GM21526 (cell line): Measurements from ENCODE around the gene MYL5.
"Not testable (repeated sequence)": the region's sequence is repeated elsewhere in the genome, so short reads cannot be mapped to it uniquely, and the experiment has no call there.

ENCODE experiments used
- ATAC-seq: cut with Tn5 transposase; IDR thresholded peaks from one replicate; pipeline ENCODE4 v1.9.1; 2021; ENCODE audit warnings: moderate library complexity; ENCODE audit not compliant: unreplicated experiment, low FRiP score

Gene MYL5

GRCh38 chr4:683982-684622 is 9.8 kb downstream of the MYL5 start:
- ATAC-seq, result no peak

GRCh38 chr4:684623-685327 is 10.4 kb downstream of the MYL5 start:
- no peak for ATAC-seq

- ATAC-seq, result no peak
Observed at GRCh38 chr4:685679-686412, 11.5 kb downstream of the MYL5 start.

- no peak for ATAC-seq
Observed at GRCh38 chr4:686413-687040, 12.2 kb downstream of the MYL5 start.

GRCh38 chr4:687048-687970 is 13.0 kb downstream of the MYL5 start:
- no peak for ATAC-seq

- ATAC-seq, result no peak
Observed at GRCh38 chr4:687971-688853, 13.9 kb downstream of the MYL5 start.

GRCh38 chr4:688854-689681 is 14.7 kb downstream of the MYL5 start, which contains the start of gene SLC49A3:
SLC49A3 (minus strand) TSS chr4:689151; CDS start chr4:689127, 24 bp downstream.
- ATAC-seq, result no peak

- ATAC-seq, result no peak
Observed at GRCh38 chr4:689723-690122, 15.4 kb downstream of the MYL5 start.

- ATAC-seq, result no peak
Observed at GRCh38 chr4:692771-693554, 18.6 kb downstream of the MYL5 start.

GRCh38 chr4:694341-694940 is 20.1 kb downstream of the MYL5 start:
- ATAC-seq, result not testable (repeated sequence)

- ATAC-seq, result no peak
Observed at GRCh38 chr4:699816-700580, 25.7 kb downstream of the MYL5 start.

GRCh38 chr4:700587-701264 is 26.4 kb downstream of the MYL5 start:
- ATAC-seq, result no peak

- no peak for ATAC-seq
Observed at GRCh38 chr4:702618-703048, 28.3 kb downstream of the MYL5 start.

GRCh38 chr4:703336-704197 is 29.2 kb downstream of the MYL5 start:
- ATAC-seq, result no peak
